GM21515 (cell line): ENCODE measurements around the gene ETFB.
"Not testable (repeated sequence)": the region's sequence is repeated elsewhere in the genome, so short reads cannot be mapped to it uniquely, and the experiment has no call there.

Experiments used
- ATAC-seq: cut with Tn5 transposase; IDR thresholded peaks from one replicate; pipeline ENCODE4 v1.9.1; 2021; ENCODE audit not compliant: unreplicated experiment

The ETFB gene

GRCh38 chr19:51365965-51366388 is at the start of gene ETFB:
TSS of gene ETFB (minus strand) at chr19:51366388. CDS start at chr19:51366326, 62 bp downstream.
- no peak for ATAC-seq

- ATAC-seq: no peak
Observed at GRCh38 chr19:51415187-51415586, 49.0 kb upstream of the ETFB start.

GRCh38 chr19:51410950-51411748 is 45.0 kb upstream of the ETFB start:
- ATAC-seq: no peak

GRCh38 chr19:51407511-51408131 is 41.4 kb upstream of the ETFB start:
- no peak for ATAC-seq

GRCh38 chr19:51402117-51402516 is 35.9 kb upstream of the ETFB start:
- no peak for ATAC-seq

- not testable (repeated sequence) for ATAC-seq
Observed at GRCh38 chr19:51399936-51400335, 33.7 kb upstream of the ETFB start.

- no peak for ATAC-seq
Observed at GRCh38 chr19:51399231-51399630, 33.0 kb upstream of the ETFB start.

DNA sequence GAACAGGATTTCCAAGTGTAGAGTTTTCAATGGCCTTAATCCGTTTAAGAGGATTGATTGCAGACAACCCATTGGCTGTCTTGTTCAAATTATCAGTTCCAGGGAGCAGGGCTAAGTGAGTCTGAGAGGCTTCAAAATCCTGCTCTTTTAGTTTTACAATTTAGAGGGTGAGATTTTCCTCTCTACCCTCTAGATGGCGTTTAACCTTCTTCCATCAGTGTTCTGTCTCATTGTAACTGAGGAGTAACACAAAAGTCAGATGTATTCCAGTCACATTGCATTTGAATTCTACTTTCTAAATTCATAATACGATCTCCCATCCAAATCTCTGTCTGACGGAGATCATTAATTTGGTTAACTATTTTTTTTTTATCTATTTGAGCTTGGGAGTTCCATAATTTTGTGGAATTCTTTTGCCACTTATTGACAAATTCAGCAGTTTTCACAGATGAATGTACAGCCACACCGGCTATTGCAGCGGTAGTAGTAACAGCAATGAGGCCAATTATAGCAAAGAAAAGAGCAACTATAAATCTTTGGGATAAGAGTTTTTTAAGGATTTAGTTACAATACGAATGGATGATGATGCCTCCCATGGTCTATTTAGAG is 32.0 kb upstream of the ETFB start:
- no peak for ATAC-seq

DNA sequence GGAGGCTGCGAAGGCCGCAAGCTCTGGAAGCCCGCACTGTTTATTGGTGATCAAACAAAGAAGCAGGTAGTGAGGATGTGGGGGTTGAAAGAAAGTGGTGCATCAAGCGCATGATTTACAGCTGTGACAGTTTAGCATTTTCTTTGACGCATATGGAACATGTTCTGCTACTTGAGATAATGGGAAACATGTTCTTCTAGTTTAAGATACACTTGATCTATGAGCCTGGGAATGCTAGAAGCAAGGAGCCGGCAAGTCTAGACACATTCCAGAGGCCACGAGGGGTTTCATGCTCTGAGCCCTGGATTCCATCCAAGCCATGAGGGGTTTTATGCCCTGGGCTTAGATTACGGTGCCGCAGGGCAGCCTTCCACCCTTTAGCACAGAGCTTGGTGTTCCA is 31.3 kb upstream of the ETFB start:
- not testable (repeated sequence) for ATAC-seq

DNA sequence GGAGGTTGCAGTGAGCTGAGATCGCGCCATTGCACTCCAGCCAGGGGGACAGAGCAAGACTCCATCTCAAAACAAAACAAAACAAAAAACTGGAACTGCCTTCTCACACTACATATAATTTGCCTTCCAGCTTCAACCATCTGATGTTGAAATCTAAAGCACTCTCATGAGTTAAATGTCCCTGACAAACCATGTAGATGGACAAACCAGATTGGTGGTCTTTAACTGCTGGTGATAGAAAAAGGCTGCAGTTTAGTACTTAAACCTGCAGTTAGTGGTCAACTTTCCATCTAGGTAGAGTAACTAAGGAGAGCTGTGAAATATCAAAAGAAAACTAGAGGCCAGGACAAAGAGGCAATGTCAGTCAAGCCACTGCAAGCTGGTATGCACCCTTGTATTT is 30.0 kb upstream of the ETFB start:
- ATAC-seq: no peak

DNA sequence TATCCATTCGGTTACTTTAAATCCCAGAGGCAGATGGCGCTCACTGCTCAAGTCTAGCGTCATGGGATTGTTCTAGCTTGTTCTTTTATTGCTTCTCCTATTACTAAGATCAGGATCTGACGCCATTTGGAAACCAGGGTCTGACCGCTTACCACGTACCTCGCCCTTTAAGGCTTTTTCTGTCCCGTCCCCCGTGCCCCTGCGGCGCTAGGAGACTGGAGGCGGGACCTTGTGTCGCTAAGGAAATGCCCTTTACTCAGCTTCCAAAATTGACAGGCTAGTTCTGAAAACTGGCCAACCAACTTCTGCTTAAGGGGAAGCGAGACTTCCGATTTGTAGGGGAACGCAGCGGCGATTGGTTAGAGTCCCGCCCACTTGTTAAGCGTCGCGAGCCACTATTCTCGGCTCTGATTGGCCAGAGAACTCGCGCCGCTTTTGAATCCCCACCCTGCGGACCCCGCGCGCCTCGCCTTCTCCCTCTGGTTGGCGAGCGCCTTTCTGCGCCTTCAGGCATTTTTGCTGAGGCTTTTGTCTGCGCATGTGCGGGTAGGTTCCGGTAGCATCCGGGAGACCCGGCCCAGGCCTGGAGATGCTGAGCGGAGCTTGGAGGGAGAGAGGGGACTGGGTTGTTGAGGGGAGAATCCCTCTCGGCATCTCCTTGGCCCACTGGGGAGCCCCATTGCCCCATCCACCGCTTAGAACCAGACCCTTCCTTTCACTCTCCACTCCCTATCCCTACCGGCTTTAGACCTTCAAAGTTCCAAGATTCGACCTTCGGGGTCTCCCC is 28.1 kb upstream of the ETFB start:
- peak; percentile 79 for ATAC-seq

DNA sequence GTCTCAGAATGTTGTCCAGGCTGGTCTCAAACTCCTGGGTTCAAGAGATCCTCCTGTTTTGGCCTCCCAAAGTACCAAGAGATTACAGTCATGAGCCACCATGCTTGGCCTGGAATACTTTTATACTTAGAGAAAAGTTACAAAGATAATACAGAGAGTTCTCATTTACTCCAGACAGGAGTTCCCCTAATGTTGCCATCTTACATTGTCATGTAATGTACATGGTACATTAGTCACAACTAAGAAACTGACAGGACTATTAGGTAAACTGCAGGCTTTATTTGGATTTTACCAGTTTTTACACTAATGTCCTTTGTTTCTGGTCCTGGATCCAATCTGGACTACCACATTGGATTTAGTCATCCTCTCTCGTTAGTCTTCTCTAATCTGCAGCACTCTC is 26.5 kb upstream of the ETFB start:
- ATAC-seq: no peak

DNA sequence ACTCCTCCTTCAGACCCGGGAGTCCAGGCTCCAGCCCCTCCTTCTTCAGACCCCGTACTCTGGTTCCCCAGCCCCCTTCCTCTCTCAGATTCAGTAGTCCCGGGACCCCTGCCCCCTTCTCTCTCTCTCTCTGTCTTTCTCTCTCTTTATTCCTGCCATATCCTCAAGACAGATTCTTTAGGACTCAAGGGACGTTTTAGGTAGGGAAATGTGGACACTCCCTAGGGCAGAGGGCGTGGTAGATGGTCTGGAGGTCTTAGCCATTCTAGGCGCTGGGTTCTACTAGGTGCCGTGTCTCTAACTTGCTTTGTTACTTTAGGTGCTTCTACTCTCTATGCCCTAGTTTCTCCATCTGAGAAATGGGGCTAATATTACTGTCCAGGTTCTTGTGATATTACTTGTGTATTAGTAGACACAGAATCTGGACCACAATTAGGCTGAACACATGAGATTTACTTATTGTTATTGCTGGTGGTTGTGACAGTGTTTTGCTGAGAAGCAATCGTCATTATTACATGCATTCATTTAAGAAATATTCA is 25.0 kb upstream of the ETFB start:
- ATAC-seq: no peak

DNA sequence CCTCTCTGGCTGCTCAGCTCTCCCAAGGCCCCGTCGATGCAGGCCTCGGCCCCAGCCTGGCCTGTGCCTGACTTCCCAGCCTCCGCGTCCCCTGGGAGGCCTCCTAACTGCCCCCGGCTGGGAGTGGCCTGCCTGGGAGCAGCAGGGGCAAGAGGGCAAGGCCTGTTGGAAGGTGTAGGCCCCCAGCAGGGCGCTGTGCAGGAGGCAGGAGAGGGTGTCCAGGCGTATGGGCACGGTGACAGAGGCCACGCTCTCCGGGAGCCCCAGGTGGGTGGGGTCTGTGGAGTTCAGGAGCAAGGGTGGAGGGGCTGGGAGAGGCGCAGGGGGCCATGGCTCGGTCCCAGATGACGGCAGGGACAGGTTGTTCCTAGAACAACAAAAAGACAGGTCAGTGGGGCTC is 23.0 kb upstream of the ETFB start:
- no peak for ATAC-seq

GRCh38 chr19:51387924-51388389 is 21.8 kb upstream of the ETFB start, which contains the start of gene LIM2:
TSS of gene LIM2 (minus strand) at chr19:51387974. CDS start at chr19:51387443, 531 bp downstream.
- ATAC-seq: no peak

DNA sequence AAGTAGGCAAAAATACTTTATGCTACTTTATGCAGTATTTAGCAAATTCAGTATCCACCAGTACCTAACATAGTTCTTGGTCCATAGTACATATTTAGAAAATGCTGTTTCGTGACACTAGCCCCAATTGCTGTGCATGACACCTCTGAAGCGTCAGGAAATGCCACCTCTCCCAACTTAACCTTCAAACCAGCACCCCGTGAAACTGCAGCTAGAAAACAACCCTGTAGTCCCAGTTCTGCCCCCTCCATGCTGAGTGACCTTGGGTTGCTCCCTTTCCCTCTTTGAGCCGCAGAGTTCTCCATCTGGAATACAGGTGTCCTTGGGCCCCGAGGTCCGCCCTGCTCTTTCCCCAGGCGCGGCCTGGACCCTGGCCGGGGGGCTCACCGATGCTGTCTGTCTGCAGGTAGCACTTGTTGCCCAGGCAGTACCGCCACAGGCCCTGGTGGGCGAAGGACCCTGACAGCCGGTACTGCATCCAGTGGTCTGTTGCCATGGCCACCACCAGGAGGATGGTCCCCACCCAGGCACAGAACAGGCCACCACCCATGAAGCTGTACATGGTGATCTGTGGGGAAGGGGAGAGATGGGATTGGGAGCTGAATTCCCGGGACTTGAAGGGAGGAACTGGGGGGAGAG is 20.8 kb upstream of the ETFB start:
- no peak for ATAC-seq

DNA sequence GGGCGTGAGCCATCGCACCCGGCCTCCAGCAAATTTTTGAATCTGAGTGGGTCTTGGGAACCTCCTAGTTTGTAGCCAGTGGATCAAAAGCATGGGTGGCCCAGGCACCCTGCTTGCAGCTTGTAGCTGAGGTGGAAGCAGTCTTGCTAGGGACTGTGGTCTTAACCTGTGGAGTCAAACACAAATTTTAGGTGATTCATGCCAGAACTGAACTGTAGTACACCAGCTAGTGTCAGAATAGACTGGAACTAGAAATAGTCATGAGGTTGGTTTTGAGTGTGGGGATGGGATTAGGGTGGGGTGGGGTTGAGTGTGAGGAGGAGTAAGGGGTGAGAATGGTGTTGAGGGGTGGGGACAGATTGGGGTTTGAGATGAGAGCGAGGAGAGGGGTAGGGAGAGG is 15.8 kb upstream of the ETFB start:
- ATAC-seq: no peak

GRCh38 chr19:51380379-51380778 is 14.2 kb upstream of the ETFB start:
- no peak for ATAC-seq

GRCh38 chr19:51377422-51377821 is 11.2 kb upstream of the ETFB start:
- no peak for ATAC-seq

DNA sequence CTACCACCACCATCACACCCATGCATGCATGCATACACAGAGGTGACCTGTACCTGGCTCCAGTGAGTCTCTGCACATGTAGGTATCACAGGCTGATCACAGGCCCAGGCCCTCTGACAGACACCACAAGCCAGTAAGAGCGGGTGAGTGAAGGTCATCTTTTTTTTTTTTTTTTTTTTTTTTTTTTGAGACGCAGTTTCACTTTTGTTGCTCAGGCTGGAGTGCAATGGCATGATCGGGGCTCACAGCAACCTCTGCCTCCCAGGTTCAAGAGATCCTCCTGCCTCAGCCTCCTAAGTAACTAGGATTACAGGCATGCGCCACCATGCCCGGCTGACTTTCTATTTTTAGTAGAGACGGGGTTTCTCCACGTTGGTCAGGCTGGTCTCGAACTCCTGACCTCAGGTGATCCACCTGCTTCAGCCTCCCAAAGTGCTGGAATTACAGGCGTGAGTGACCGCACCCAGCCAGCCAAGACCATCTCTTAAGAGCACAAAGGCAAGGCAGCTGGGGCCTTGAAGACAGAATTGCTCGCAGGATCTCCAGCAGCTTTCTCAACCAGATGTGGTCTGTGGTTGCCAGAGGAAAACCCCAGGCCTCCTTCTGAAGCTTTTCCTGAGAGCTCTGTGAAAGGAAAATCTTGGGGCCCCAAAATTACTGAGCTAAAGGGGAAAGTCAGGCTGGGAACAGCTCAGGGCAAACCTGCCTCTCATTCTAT is 9.5 kb upstream of the ETFB start:
- no peak for ATAC-seq
